Astrocyte of the cerebellum (primary cell): ENCODE data around the gene EIF3K.
"Not testable (repeated sequence)": the region's sequence is repeated elsewhere in the genome, so short reads cannot be mapped to it uniquely, and the experiment has no call there.

ENCODE experiments used
- DNase-seq: peaks from one replicate; pipeline ENCODE4 v3.0.0-alpha.2; 2011; ENCODE audit warnings: low read depth
- H3K4me3 ChIP-seq: 2 replicates; pipeline ENCODE4 v1.5.1; 2011; ENCODE audit warnings: mild to moderate bottlenecking, low read depth, low read length, moderate library complexity
- in situ Hi-C: cut with HindIII; loops from 2 replicates; pipeline ENCODE4 v1.10.0; 2017; ENCODE audit warnings: low sequenced_read_pairs
- TF ChIP-seq, protein P1 (sequence below): IDR thresholded peaks from 2 replicates; pipeline ENCODE4 v1.5.1; 2012; ENCODE audit warnings: low read length, low read depth, moderate library complexity, mild to moderate bottlenecking; ENCODE audit errors: missing control alignments

EIF3K gene, protein sequence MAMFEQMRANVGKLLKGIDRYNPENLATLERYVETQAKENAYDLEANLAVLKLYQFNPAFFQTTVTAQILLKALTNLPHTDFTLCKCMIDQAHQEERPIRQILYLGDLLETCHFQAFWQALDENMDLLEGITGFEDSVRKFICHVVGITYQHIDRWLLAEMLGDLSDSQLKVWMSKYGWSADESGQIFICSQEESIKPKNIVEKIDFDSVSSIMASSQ

DNA sequence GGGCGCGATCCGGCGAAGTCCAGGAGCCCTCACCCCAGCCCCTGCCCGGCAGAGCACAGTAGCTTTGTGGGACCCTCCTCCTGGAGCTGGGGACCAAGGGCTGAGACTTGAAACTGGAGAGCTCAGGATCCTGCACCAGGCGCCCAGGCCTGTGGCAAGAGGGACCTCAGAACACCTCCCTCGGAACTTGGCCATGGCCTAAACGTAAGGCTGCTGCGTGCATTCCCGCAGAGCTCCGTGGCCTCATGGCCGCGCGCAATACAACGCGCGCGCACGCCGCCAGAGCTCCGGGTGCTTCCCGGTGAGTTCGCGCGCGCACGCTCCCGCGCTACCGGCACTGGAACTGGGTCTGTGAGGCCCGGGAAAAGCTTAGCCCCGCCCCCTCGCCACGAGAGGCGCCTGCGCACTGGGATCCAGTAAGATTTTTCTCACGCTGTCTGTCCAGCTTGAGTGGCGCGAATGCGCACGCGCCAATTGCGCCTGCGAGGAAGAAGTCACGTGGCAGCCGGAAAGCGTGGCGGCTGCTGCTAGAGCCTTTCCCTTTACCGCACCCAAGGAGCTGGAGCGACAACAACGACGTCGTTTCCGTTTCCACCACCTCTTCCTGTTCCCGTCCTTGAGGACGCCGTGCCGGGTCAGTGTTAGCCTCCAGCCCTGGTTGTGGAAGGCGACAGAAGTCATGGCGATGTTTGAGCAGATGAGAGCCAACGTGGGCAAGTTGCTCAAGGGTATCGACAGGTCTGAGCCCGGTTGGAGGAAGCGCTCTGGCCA, at the start of gene EIF3K:
Gene EIF3K, plus strand, starts transcription at position 599 of the 771 bp plus-strand sequence. Its CDS starts 81 bp downstream, at position 680.
- TF ChIP-seq, protein P1, sequence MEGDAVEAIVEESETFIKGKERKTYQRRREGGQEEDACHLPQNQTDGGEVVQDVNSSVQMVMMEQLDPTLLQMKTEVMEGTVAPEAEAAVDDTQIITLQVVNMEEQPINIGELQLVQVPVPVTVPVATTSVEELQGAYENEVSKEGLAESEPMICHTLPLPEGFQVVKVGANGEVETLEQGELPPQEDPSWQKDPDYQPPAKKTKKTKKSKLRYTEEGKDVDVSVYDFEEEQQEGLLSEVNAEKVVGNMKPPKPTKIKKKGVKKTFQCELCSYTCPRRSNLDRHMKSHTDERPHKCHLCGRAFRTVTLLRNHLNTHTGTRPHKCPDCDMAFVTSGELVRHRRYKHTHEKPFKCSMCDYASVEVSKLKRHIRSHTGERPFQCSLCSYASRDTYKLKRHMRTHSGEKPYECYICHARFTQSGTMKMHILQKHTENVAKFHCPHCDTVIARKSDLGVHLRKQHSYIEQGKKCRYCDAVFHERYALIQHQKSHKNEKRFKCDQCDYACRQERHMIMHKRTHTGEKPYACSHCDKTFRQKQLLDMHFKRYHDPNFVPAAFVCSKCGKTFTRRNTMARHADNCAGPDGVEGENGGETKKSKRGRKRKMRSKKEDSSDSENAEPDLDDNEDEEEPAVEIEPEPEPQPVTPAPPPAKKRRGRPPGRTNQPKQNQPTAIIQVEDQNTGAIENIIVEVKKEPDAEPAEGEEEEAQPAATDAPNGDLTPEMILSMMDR, result no peak
- H3K4me3 ChIP-seq, result peak within 1 kb of the TSS; percentile 99
- DNase-seq, result peak; percentile 95
- in situ Hi-C loops, result no loop called here

DNA sequence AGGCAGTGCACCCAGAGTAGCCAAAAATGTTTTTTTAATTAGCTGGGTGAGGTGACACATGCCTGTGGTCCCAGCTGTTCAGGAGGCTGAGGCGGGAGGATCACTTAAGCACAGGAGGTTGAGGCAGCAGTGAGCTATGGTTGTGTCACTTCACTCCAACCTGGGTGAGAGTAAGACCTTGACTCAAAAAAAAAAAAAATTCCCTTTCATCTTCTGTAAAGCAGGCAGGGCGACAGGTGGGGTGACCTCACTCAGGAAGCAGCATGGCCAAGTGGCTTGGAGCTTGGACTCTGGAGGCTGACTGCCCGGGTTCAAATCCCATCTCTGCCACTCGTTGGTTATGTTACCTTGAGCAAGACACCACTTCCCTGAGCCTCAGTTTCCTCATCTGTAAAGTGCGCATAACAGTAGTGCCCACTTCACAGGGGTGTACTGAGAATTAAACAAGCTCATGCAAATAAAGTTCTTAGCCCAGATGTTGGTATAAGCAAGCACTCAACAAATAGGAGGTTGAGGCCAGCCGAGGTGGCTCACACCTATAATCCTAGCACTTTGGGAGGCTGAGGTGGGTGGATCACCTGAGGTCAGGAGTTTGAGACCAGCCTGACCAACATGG, 49.5 kb upstream of the EIF3K start:
- no peak overlapping the region for H3K4me3 ChIP-seq
- TF ChIP-seq, protein P1, result no peak
- DNase-seq, result no peak
- in situ Hi-C loops, result no loop called here

DNA sequence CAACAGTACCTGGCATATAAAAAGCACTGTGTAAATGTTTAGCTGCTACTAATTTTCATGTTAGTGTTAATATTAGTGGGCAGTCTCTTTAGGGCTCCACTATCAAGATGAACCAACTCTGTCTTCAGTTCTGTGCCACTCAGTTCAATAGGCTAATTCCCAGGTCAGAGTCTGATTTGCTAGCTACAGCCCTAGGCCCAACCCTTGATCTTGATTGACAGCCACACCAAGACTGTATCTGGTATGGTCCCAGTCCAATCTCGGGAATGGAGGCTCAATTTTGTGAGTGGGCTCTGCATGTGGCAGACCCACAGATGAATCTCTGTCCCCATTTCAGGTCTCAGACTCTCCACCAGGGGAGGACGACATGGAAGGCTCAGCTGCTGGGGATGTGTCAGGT, 47.3 kb upstream of the EIF3K start:
- DNase-seq, result no peak
- TF ChIP-seq, protein P1, result no peak
- no peak overlapping the region for H3K4me3 ChIP-seq
- in situ Hi-C loops, result no loop called here

DNA sequence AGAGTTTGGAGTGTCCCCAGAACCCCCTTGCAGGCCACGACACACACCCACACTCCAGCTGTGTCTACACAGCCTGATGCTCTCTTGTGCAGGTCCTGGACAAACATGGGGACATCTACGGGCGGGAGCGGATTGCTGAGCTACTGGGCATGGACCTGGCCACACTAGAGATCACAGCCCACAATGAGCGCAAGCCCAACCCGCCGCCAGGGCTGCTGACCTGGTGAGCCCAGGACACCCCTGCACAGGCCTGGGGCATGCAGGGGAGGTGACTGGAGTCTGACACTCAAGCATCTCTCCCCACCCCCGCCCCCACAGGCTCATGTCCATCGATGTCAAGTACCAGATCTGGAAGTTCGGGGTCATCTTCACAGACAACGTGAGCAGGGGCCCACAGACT, 41.2 kb upstream of the EIF3K start:
- no peak overlapping the region for H3K4me3 ChIP-seq
- TF ChIP-seq, protein P1, result no peak
- in situ Hi-C loops, result no loop called here

DNA sequence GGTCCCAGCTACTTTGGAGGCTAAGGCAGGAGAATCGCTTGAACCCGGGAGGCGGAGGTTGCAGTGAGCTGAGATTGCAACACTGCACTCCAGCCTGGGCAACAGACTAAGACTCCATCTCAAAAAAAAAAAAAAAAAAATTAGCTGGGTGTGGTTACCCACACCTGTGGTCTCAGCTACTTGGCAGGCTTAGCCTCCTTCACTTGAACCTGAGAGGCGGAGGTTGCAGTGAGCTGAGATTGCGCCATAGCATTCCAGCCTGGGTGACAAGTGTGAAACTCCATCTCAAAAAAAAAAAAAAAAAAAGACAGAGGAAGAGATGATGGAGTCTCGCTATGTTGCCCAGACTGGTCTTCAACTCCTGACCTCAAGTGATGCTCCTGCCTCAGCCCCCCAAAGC, 39.7 kb upstream of the EIF3K start:
- in situ Hi-C loops, DNase-seq, H3K4me3 ChIP-seq: not testable (repeated sequence)

More for the DNA sequence above, 41.2 kb upstream of the EIF3K start:
- no peak for DNase-seq

DNA sequence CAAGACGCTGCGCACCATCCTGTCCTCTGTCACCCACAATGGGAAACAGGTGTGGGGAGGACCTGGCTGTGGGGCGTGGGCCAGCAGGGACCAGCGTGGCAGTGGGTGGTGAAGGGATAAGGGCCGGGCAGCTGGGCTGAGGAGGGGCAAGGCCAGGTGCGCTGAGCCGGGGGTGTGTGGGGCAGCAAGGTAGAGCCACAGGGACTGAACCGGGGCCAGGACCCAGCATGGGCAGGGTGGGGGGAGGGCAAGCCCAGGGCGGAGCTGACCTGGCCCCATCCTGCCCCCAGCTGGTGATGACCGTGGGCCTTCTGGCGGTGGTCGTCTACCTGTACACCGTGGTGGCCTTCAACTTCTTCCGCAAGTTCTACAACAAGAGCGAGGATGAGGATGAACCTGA, 38.9 kb upstream of the EIF3K start:
- H3K4me3 ChIP-seq, result no peak overlapping the region
- no peak for DNase-seq
- in situ Hi-C loops, result loop anchor here (10.0 kb wide), 1 partner anchor 55 kb away; no protein-coding TSS in a partner anchor
- TF ChIP-seq, protein P1, result no peak
